Right renal pelvis (tissue), 4 donors: ENCODE results near the gene DOCK4. TPM values are rescaled to one million over a fixed set of nuclear protein-coding genes. Genes with fewer than 3 reads are reported as not detected.
A peak's percentile ranks its signal among the peaks of the same experiment; 100 is the strongest.

Experiments
- DNase-seq, 4 donors: peaks; one replicate each; pipeline ENCODE4 v3.0.0-alpha.2; 2013; ENCODE audit warnings: low read depth in 4 of 4, low spot score in 3 of 4, missing footprints in 1 of 4
- polyA plus RNA-seq, 4 donors: library from polyadenylated mRNA; unstranded; fragments of 120-200 nt; gene quantifications; one replicate each; pipeline ENCODE4 v1.2.1, GENCODE V29; 2013; ENCODE audit not compliant: insufficient read length in 4 of 4

DOCK4 gene
- polyA plus RNA-seq, 4 donors, result 20.1 to 26.6 (median 21.4) TPM

- DNase-seq, result no peak
Observed at GRCh38 chr7:112020800-112021199, 185.4 kb downstream of the DOCK4 start.

- DNase-seq, result no peak
Observed at GRCh38 chr7:112019932-112020331, 186.3 kb downstream of the DOCK4 start.

- no peak for DNase-seq
Observed at GRCh38 chr7:112018305-112019030, 187.7 kb downstream of the DOCK4 start.

GRCh38 chr7:112015146-112015545, 191.1 kb downstream of the DOCK4 start:
- no peak for DNase-seq

GRCh38 chr7:112014347-112014746, 191.9 kb downstream of the DOCK4 start:
- DNase-seq, result no peak

GRCh38 chr7:112013274-112013673, 192.9 kb downstream of the DOCK4 start:
- no peak for DNase-seq

GRCh38 chr7:112012242-112012641, 194.0 kb downstream of the DOCK4 start:
- DNase-seq, result no peak

GRCh38 chr7:112010994-112011393, 195.2 kb downstream of the DOCK4 start:
- no peak for DNase-seq

GRCh38 chr7:112010109-112010508, 196.1 kb downstream of the DOCK4 start:
- DNase-seq, result no peak

GRCh38 chr7:112009081-112009480, 197.1 kb downstream of the DOCK4 start:
- no peak for DNase-seq

GRCh38 chr7:112007185-112007584, 199.0 kb downstream of the DOCK4 start:
- no peak for DNase-seq

GRCh38 chr7:112006071-112006470, 200.1 kb downstream of the DOCK4 start:
- no peak for DNase-seq

GRCh38 chr7:112005205-112005775, 200.9 kb downstream of the DOCK4 start:
- DNase-seq, result no peak

GRCh38 chr7:112001091-112001826, 204.9 kb downstream of the DOCK4 start:
- no peak for DNase-seq

GRCh38 chr7:111998326-111998725, 207.9 kb downstream of the DOCK4 start:
- DNase-seq, result no peak

- DNase-seq, result no peak
Observed at GRCh38 chr7:111997546-111997945, 208.7 kb downstream of the DOCK4 start.

GRCh38 chr7:111992601-111993000, 213.6 kb downstream of the DOCK4 start:
- DNase-seq, result no peak

- DNase-seq, result peak; percentile 20 to 59 (median 45)
Observed at GRCh38 chr7:111990643-111991042, 215.6 kb downstream of the DOCK4 start.

GRCh38 chr7:111987886-111988285, 218.3 kb downstream of the DOCK4 start:
- no peak for DNase-seq

- DNase-seq, result no peak
Observed at GRCh38 chr7:111987115-111987826, 218.9 kb downstream of the DOCK4 start.

- DNase-seq, result no peak
Observed at GRCh38 chr7:111986601-111987000, 219.6 kb downstream of the DOCK4 start.
